SK-MEL-5 (cell line): ENCODE measurements around the gene DNAAF5. TPM values are rescaled to one million over a fixed set of nuclear protein-coding genes. Genes with fewer than 3 reads are reported as not detected.
"Not testable (repeated sequence)": the region's sequence is repeated elsewhere in the genome, so short reads cannot be mapped to it uniquely, and the experiment has no call there.

Source experiments
- DNase-seq: peaks from one replicate; pipeline ENCODE4 v3.0.0-alpha.2; 2016; ENCODE audit warnings: low read depth, low spot score
- in situ Hi-C: cut with HindIII; loops from 2 replicates; pipeline ENCODE4 v1.10.0; 2016; ENCODE audit warnings: low sequenced_read_pairs, high pct_unique_total_duplicates, low pct_unique_long_range_greater_than_20kb
- total RNA-seq: library from RNA; depleted of rRNA; stranded (reverse); fragments of >200 nt; shearing (Covaris generic); gene quantifications from 2 replicates; pipeline ENCODE4 v1.2.3, GENCODE V29; 2014

Gene DNAAF5
- total RNA-seq, 1 experiment from 2014 or later: 71.7 TPM

- in situ Hi-C loops: no loop called here
Observed at GRCh38 chr7:739983-740942, 13.8 kb downstream of the DNAAF5 start.

GRCh38 chr7:741191-741671 lies 14.7 kb downstream of the DNAAF5 start:
- no peak for DNase-seq
- in situ Hi-C loops: no loop called here

More at GRCh38 chr7:739983-740942, 13.8 kb downstream of the DNAAF5 start:
- DNase-seq: no peak

GRCh38 chr7:741850-742249 lies 15.4 kb downstream of the DNAAF5 start:
- no peak for DNase-seq
- in situ Hi-C loops: no loop called here

GRCh38 chr7:742791-743190 lies 16.3 kb downstream of the DNAAF5 start:
- in situ Hi-C loops: no loop called here
- no peak for DNase-seq

- in situ Hi-C loops, DNase-seq: not testable (repeated sequence)
Observed at GRCh38 chr7:743341-744127, 17.0 kb downstream of the DNAAF5 start.

- in situ Hi-C loops, DNase-seq: not testable (repeated sequence)
Observed at GRCh38 chr7:744128-744520, 17.6 kb downstream of the DNAAF5 start.

GRCh38 chr7:744854-745430 lies 18.4 kb downstream of the DNAAF5 start:
- in situ Hi-C loops: no loop called here
- DNase-seq: no peak

- in situ Hi-C loops: no loop called here
Observed at GRCh38 chr7:745431-746154, 19.1 kb downstream of the DNAAF5 start.

GRCh38 chr7:746155-747061 lies 19.9 kb downstream of the DNAAF5 start:
- no peak for DNase-seq
- in situ Hi-C loops: no loop called here

More at GRCh38 chr7:745431-746154, 19.1 kb downstream of the DNAAF5 start:
- no peak for DNase-seq

- no peak for DNase-seq
- in situ Hi-C loops: no loop called here
Observed at GRCh38 chr7:747186-747585, 20.7 kb downstream of the DNAAF5 start.

GRCh38 chr7:748446-748845 lies 21.9 kb downstream of the DNAAF5 start:
- in situ Hi-C loops: no loop called here
- no peak for DNase-seq

GRCh38 chr7:749140-749551 lies 22.6 kb downstream of the DNAAF5 start:
- in situ Hi-C loops: no loop called here
- DNase-seq: no peak

GRCh38 chr7:750111-750905 lies 23.8 kb downstream of the DNAAF5 start:
- in situ Hi-C loops: no loop called here
- no peak for DNase-seq

- no peak for DNase-seq
- in situ Hi-C loops: no loop called here
Observed at GRCh38 chr7:751826-752225, 25.3 kb downstream of the DNAAF5 start.

GRCh38 chr7:752256-752655 lies 25.8 kb downstream of the DNAAF5 start:
- in situ Hi-C loops, DNase-seq: not testable (repeated sequence)

- DNase-seq: no peak
- in situ Hi-C loops: no loop called here
Observed at GRCh38 chr7:753190-753589, 26.7 kb downstream of the DNAAF5 start.
